ENCODE data around the gene MMP23B. TPM values are rescaled to one million over a fixed set of nuclear protein-coding genes. Genes with fewer than 3 reads are reported as not detected.
A peak's percentile ranks its signal among the peaks of the same experiment; 100 is the strongest.
"Not testable (repeated sequence)": the region's sequence is repeated elsewhere in the genome, so short reads cannot be mapped to it uniquely, and the experiment has no call there.

MMP23B gene
- total and polyA plus RNA-seq, 11 donors = 10.4 to 128 (median 59.0) TPM

DNA sequence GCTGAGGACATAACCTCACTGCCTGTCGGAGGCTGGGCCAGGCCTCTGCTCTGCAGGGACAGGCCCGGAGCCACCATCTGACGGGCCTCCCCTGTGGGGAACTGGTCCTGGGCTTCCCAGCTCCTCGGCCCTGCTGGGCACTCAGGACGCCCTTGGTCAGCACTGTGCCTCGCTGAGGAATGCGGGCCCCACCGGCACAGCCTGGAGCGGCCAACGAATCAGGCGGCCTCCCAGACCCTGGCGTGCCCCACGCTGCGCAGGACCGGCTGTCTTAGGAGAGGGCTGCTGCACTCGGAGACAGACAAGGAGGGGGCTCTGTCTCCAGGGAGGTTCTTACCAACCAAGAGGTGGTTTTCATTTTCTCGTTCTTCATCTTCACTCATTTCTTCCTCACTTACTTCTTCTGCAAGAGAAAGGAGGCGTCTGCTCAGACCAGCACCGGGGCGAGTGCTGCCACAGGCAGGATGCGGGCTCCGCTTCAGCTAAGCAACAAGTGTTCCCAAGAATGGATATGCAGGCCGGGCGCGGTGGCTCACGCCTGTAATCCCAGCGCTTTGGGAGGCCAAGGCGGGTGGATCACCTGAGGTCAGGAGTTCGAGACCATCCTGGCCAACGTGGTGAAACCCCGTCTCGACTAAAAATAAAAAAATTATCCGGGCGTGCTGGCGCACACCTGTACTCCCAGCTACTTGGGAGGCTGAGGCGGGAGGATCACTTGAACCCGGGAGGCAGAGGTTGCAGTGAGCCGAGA, 8.9 kb downstream of the MMP23B start:
- ATAC-seq; DNase-seq; H3K4me1 ChIP-seq; H3K4me3 ChIP-seq; intact Hi-C loops (cut with DNase I); H3K27me3 ChIP-seq; H3K9me3 ChIP-seq; H3K27ac ChIP-seq: not testable (repeated sequence)
- peaks cover 0 to 48% (median 29%) of the 10 kb centered on the region in 9 donors for H3K36me3 ChIP-seq
- WGBS, 4 donors = 94 to 97% (median 96%) methylated on average over 14 to 33 of the region's 38 CpGs

- 73 to 78% (median 74%) methylated on average over 5 of the region's 5 CpGs for WGBS, 4 donors
- H3K27me3 ChIP-seq; DNase-seq; H3K4me3 ChIP-seq; H3K27ac ChIP-seq; H3K9me3 ChIP-seq; intact Hi-C loops (cut with DNase I); H3K4me1 ChIP-seq: not testable (repeated sequence)
- ATAC-seq = peak in 1 of 4 donors; percentile 33
- peaks cover 0 to 58% (median 55%) of the 10 kb centered on the region in 9 donors for H3K36me3 ChIP-seq
Observed at GRCh38 chr1:1646326-1646725, 14.4 kb downstream of the MMP23B start.

- H3K4me1 ChIP-seq; H3K27me3 ChIP-seq; H3K27ac ChIP-seq; DNase-seq; H3K9me3 ChIP-seq; intact Hi-C loops (cut with DNase I); H3K4me3 ChIP-seq: not testable (repeated sequence)
- peak in 1 of 4 donors; percentile 19 for ATAC-seq
- WGBS, 4 donors = 85 to 89% (median 86%) methylated on average over 17 of the region's 17 CpGs
- peaks cover 0 to 71% (median 68%) of the 10 kb centered on the region in 9 donors for H3K36me3 ChIP-seq
Observed at GRCh38 chr1:1647567-1648241, 15.7 kb downstream of the MMP23B start.

GRCh38 chr1:1648265-1648664, 16.3 kb downstream of the MMP23B start:
- H3K27ac ChIP-seq; H3K4me3 ChIP-seq; H3K9me3 ChIP-seq; intact Hi-C loops (cut with DNase I); H3K27me3 ChIP-seq; DNase-seq; H3K4me1 ChIP-seq: not testable (repeated sequence)
- peaks cover 0 to 77% (median 74%) of the 10 kb centered on the region in 9 donors for H3K36me3 ChIP-seq
- 85 to 96% (median 92%) methylated on average over 11 of the region's 11 CpGs for WGBS, 4 donors
- ATAC-seq = peak in 1 of 4 donors; percentile 29

DNA sequence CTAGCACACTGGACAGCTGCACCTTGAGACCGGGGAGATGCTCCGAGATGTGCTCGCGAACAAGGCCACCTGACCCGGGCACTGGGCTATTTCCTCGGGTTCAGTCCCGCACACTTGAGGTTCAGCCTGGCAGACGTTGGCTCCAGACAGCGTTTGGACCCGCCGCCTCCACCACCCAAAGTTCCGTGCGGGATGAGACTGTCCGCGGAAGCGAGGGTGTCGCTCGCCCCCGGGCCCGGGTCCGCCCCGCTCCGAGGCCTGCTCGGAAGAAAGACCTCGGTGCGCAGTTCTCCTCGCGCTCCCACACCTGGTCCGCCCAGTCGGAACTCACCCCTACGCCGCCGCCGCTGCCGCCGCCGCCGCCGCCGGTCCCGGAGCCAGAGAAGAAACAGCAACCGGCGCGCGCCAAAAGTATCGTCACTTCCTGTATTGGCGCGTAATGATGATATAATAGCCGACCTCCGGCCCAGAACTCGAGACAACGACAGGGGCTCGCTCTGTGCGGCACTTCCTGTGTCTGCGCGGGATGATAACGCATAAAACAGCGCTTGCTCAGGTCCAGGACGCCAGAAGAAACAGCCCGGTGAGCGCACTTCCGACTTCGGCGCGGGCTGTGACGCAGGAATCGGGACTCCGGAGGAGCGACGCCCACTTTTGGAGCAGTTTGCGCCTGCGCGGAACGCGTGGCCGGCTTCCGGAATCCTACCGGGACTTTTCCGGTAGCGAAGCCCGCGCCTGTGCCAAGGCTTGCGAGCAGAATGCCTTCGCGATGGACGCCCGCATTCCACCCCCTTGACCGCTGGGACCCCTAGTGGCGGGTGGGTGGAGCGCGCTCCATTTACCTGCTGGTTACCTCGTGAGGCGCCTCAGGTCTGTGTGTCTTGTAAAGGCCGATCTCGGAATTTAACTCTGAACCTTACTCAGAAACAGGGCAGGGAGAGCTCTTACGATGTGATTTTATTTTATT, 26.9 kb downstream of the MMP23B start, which contains the start of gene CDK11B:
CDK11B (minus strand) TSS at position 422 of the 967 bp plus-strand sequence. CDS start 1,519 bp downstream, outside the sequence.
- WGBS, 4 donors = 0% methylated on average over 55 to 71 of the region's 96 CpGs
- Histone ChIP-seq H3K4me1 (peaks cover 0 to 22% (median 1%) of the 10 kb centered on the region in 12 donors), H3K36me3 (peaks cover 4 to 41% (median 33%) of the 10 kb centered on the region in 9 donors), H3K4me3 (peak within 1 kb of the TSS; percentile 50 to 75 (median 68)), H3K27ac (peak within 1 kb of the TSS; percentile 89 to 100 (median 94))
- not testable (repeated sequence) for H3K27me3 ChIP-seq, H3K9me3 ChIP-seq
- DNase-seq (peak; percentile 95 to 97 (median 95)), ATAC-seq (peak; percentile 79 to 96 (median 92))
- intact Hi-C loops (cut with DNase I) = loop anchor here in 2 of 10 donors (5.0 to 10.0 kb wide), 2 partner anchors 63 to 84 kb away; partner anchors contain the start of genes CDK11A (in 1 of the 2) and SSU72 (in 1 of the 2)
- TF ChIP-seq POLR2A (IDR thresholded peaks at IDR 0.05) = peak in 1 of 2 donors; percentile 47
- TF ChIP-seq, protein P1, sequence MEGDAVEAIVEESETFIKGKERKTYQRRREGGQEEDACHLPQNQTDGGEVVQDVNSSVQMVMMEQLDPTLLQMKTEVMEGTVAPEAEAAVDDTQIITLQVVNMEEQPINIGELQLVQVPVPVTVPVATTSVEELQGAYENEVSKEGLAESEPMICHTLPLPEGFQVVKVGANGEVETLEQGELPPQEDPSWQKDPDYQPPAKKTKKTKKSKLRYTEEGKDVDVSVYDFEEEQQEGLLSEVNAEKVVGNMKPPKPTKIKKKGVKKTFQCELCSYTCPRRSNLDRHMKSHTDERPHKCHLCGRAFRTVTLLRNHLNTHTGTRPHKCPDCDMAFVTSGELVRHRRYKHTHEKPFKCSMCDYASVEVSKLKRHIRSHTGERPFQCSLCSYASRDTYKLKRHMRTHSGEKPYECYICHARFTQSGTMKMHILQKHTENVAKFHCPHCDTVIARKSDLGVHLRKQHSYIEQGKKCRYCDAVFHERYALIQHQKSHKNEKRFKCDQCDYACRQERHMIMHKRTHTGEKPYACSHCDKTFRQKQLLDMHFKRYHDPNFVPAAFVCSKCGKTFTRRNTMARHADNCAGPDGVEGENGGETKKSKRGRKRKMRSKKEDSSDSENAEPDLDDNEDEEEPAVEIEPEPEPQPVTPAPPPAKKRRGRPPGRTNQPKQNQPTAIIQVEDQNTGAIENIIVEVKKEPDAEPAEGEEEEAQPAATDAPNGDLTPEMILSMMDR (IDR thresholded peaks at IDR 0.05) = peak in 11 of 12 donors; percentile 11 to 42 (median 33)

- H3K27ac ChIP-seq = peak overlapping the region in 1 of 12 donors; percentile 44
- H3K36me3 ChIP-seq = peaks cover 0 to 32% (median 23%) of the 10 kb centered on the region in 9 donors
- DNase-seq; H3K4me1 ChIP-seq; H3K4me3 ChIP-seq; H3K27me3 ChIP-seq; H3K9me3 ChIP-seq; ATAC-seq; intact Hi-C loops (cut with DNase I): not testable (repeated sequence)
- 85 to 90% (median 89%) methylated on average over 8 to 9 of the region's 9 CpGs for WGBS, 4 donors
Observed at GRCh38 chr1:1662392-1662791, 30.4 kb downstream of the MMP23B start.

- H3K4me1 ChIP-seq; H3K9me3 ChIP-seq; H3K4me3 ChIP-seq; ATAC-seq; DNase-seq; intact Hi-C loops (cut with DNase I); H3K27me3 ChIP-seq: not testable (repeated sequence)
- Histone ChIP-seq H3K27ac (peak overlapping the region in 1 of 12 donors; percentile 44), H3K36me3 (peaks cover 0 to 37% (median 29%) of the 10 kb centered on the region in 9 donors)
- 77 to 81% (median 78%) methylated on average over 14 to 15 of the region's 15 CpGs for WGBS, 4 donors
Observed at GRCh38 chr1:1662830-1663560, 31.0 kb downstream of the MMP23B start.

DNA sequence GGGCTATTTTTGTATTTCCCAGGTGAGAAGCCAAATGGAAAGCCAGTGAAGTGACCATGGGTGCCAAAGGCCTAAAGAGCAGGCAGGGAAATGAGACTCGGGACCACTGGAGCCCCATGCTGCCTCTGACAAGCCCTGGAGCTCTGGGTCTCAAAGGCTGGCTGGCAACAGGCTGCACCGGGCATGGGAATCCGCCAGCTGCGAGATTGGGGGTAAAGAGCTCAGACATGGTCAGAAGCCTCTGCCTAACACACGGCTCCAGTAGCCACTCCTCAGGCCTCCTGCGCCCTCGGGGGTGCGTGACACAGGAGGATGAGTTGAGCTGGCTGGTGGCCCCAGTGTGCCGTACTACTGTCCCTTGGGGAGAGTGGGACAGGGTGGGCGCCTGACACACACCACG, 32.3 kb downstream of the MMP23B start:
- H3K4me1 ChIP-seq; intact Hi-C loops (cut with DNase I); ATAC-seq; H3K9me3 ChIP-seq; H3K4me3 ChIP-seq; H3K27ac ChIP-seq; DNase-seq; H3K27me3 ChIP-seq: not testable (repeated sequence)
- peaks cover 0 to 47% (median 39%) of the 10 kb centered on the region in 9 donors for H3K36me3 ChIP-seq
- WGBS, 4 donors = 59 to 86% (median 82%) methylated on average over 3 to 7 of the region's 11 CpGs

Data from heart left ventricle (tissue), 16 donors.